GM11168 (cell line): ENCODE results near the gene GRIK4.

ENCODE experiments used
- in situ Hi-C: fragments of 300-500 bp; cut with MboI; formaldehyde crosslinking; loops from one replicate; pipeline ENCODE4 v1.12.0; 2022; ENCODE audit warnings: low sequenced_read_pairs; ENCODE audit not compliant: unreplicated experiment

The GRIK4 gene

DNA sequence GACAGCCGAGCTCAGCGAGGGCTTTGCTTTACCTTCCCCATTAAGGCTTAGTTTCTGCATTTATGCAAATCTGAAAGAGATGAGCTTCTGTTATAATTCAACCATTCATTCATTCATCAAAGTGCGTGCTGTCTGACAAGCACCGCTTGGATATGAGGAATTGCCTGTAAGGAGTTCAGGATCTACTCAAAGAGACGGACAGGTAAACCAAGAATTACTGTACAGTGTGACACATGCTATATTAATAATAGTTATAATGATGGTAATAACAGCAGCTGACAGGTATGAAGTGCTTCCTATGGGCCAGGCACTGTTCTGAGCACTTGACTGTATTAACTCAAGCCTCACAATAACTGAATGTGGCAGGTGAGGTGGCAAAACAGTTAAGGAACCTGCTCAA is 402.5 kb downstream of the GRIK4 start:
- in situ Hi-C loops, result no loop called here

DNA sequence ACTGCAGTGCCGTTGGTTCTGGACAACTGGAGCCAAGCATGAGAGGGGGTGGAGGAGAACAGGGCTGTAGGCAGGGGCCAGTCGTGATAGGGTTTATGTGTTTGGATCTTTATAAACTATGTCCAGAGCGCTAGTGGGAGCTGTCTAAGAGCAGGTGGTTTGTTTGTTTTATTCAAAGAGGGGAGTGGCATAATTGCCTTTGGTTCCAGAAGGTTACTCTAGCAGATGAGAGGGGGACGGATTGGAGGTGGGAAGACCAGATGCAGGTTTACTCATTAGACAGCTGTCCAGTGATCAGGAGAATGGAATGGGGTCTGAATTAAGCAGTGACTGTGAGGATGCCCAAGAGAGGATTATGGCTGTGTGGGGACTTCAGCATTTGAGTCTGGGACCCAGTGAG is 403.1 kb downstream of the GRIK4 start:
- in situ Hi-C loops, result no loop called here

DNA sequence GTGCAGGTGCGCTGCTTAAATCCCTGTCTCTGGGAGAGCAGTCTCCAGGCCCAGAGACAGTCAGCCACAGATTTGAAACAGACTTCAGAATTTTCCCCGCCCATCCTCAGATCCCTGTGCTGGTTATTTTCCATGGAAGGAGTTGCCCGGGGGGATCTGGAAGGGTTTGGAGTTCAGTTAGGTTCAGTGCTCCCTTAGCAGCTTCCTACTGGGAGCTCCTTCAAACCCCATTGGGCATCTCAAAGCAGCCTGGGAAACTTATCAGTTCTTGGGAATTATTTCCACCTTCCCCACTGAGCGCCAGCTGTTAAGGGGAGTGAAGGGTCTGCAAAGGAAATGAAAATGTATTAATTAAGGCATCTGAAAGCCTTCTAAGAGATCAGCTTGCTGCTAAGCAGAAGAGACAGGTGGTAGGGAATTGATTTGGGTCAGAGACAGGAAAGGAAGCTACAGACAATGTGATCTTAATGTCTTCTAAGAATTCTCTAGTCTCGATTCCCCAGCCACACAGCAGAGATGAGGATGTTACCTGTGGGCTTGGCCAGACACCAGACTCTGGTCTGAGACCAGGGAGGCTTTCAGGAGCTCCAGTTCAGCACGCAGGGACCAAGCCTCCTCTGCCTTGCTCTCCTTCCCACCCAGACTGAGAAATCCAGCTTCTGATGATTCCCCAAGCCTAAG is 406.2 kb downstream of the GRIK4 start:
- in situ Hi-C loops, result no loop called here

DNA sequence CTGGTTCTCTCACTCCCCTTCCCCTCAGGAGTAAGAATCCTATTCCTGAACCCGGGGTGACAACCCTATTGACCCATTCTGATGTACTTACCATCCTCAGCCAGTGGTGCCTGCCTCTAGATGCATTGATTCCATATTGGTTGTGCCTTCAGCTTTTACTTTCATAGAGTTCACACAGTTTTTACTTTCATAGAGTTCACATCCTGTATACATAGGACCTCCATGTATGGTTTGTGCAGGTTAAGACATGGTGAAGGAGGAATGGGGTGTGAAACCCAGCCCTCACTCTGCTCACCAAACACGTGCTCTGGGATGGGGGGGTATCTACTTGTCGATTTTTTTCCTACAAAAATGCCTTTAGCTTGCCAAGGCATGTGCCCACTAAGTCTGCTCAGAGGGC is 406.7 kb downstream of the GRIK4 start:
- in situ Hi-C loops, result no loop called here

DNA sequence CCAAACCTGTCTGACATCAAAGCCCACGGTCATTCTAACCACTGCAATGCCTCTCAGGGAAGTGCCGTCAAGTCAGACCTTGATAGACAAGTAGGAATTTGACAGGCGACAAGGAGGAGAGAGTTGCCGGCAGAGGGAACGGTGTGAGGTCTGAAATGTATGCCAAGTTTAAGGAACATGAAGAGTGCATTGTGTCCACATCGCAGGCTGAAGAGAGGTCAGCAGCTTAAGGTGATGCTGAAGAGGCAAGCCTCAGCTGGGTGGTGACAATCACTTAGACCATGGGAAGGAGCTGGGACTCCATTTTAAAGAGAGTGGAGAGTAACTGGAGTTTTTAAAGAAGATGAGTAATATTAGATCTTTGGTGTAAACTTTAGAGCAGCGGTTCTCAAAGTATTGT is 407.5 kb downstream of the GRIK4 start:
- in situ Hi-C loops, result no loop called here

DNA sequence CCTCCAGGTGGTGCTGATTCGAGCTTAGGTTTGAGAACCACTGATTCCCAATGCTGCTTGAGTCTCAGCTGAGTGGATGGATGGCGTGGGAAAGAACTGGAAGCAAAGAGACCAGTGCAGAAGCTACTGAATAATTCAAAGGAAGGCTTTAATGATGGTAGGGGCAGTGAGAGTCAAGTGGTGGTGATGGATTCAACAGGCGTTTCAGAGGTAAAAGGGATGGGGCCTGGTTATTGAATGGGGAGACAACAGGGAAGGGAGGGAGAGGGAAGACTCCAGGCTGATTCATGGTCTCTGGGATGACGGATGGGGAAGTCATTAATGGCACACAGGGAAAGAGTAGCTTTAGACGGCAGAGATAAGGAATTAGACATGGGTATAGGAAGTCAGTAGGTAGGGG is 408.0 kb downstream of the GRIK4 start:
- in situ Hi-C loops, result no loop called here

DNA sequence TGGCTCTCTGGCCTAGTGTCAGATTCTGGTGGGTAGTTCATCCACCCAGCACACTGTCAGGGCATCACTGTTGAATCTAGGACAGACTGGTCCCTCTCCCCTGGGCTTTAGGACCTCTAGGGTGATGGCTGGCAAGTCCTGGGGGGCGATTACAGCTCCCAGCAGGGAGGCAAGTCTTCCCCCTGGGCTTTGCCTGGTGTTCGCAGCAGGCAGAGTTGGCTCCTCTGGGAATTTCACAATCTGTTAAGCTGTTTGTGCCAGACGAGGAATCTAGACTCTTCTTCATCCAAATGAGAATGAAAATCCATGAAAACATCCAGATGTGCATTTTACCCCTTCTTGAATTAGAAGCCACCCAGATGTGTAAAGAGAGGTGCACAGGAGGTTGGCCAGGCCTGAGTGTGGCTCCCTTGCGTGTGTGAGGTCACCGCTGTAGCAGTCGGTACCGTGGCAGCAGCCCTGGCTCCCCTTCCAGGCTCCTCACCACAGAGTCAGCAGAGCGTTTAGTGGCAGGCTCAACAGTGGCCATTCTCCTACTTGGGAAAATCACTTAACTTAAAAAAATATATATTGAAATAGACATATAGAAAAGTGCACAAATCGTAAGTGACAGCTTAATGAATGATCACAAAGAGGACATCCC is 412.4 kb downstream of the GRIK4 start:
- in situ Hi-C loops, result no loop called here

DNA sequence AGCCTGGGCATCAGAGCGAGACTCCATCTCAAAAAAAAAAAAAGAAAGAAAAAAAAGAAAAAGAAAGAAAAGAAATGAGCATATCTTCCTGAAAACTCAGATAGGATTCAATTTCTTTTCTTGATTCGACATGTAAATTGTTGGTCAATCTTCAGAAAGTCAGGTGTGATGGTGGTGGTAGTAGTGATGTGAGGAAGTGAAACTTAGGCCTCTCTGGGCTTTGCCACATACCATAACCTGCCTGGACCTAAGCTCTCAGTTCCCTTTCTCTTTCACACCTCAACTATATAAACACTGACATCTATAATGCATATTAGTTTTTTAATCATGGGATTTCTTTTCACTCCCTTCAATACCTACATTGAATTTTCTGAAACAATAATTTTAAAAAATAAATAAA is 414.4 kb downstream of the GRIK4 start:
- in situ Hi-C loops, result no loop called here

DNA sequence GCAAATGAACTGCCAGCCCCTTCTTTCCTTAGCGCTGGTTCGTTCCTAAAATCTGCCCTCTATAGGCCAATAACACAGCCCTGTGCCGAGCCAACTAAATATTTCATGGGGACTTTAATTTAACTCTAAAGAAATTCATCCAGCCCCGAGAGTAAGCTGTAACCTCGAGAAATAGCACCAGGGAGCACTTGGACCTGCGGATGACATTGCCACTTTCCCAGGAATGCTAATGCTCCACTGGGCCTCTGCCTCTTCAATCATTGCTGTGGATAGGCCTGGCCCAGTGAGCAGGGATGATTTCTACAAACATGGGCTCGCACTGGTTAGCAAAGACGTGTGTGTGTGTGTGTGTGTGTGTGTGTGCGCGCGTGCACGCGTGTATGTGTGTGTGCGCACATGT is 417.1 kb downstream of the GRIK4 start:
- in situ Hi-C loops, result no loop called here

GRCh38 chr11:120929090-120929489 is 417.5 kb downstream of the GRIK4 start:
- in situ Hi-C loops, result no loop called here

DNA sequence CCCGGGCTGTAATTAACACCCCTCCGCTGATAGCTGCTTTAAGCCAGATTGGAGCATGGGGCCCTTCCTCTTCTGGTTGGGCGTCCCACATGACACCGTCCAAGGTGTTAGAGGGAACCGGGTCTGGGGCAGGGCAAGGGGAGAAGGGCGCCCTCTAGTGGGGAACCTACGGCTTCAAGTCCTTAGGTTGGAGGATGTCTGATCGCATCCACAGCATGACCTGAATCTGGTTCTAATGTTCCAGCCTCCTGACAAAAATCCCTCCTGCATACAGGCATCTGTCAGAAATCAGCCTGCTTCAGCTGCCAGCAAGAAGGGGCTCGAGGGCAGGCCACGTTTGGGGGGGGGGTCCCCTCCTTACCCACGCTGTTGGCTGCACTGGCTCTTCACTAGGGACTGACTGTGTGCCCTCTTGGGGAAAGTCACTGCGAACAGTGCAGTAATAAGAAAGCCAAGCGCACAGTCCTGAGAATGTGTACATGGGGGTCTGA is 418.2 kb downstream of the GRIK4 start:
- in situ Hi-C loops, result no loop called here

GRCh38 chr11:120931057-120931779 is 419.7 kb downstream of the GRIK4 start:
- in situ Hi-C loops, result no loop called here

GRCh38 chr11:120932305-120932915 is 420.9 kb downstream of the GRIK4 start:
- in situ Hi-C loops, result no loop called here

- in situ Hi-C loops, result no loop called here
Measured at GRCh38 chr11:120936356-120936755, 424.8 kb downstream of the GRIK4 start.

- in situ Hi-C loops, result no loop called here
Measured at GRCh38 chr11:120937501-120937900, 426.0 kb downstream of the GRIK4 start.

DNA sequence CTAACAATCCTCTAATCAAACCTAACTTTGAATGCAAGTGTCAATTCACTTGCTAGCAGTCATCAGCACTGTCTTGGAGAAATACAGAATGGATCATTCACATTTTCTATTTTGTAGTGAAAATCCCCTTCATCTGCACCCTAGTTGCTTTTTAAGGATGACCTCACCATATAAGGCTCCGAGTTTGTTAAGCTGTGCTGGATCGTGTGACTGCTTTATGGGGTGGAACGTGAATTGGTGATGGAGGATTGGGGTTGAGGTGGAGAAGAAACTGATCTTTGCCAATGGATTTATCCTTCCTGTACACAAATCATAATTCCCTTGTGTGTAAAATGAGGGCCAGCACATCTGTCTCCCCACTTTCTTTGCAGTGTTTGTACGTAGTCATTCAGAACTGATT is 426.7 kb downstream of the GRIK4 start:
- in situ Hi-C loops, result no loop called here

DNA sequence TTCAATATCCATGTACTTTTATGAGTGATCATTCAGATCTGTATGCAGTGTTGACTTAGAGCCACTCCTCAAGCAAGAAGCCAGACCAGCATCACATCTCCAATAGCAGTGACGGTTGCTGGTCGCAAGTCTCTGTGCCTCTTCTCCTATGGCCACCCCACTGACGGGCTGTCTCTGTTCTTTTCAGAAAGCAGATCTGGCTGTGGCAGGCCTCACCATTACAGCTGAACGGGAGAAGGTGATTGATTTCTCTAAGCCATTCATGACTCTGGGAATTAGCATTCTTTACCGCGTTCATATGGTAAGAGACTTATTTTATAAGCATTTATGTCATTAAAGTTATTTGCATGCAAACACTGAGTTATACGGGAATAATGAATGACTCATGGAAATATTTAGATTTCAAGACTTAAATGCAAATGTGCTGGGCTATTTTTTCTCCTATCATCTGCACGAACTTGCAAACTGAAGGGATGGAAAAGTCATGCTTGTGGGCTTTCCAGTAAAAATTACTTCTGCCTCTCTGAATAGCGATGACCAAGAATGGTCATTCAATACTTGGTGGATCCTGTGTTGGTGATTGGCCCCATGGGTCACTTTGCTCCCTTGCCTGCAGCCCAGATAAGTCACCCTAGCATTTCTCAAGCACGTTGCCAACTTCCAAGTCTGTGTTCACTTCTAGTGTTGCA is 428.8 kb downstream of the GRIK4 start:
- in situ Hi-C loops, result loop anchor here (10.0 kb wide), 1 partner anchor 426 kb away; the partner anchor contains the start of gene GRIK4

DNA sequence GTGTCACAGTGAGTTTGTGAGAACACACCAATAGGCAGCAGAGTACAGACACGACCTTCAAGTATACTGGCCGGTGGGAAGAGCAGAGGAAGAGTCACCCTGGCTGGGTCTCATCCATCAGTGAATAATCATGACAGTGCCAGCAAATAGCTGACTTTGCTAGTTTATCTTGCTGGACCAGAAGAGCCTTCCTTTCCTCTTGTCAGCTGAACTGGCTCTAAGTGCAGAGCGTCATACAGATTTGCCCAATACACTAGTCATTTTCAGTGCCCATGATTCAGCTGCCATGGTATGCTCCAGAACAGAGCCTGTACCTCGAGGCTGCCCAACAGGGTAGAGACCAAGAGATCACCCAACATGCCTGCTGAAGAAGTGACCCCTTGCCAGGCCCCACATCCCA is 429.5 kb downstream of the GRIK4 start:
- in situ Hi-C loops, result loop anchor here (10.0 kb wide), 1 partner anchor 426 kb away; the partner anchor contains the start of gene GRIK4

DNA sequence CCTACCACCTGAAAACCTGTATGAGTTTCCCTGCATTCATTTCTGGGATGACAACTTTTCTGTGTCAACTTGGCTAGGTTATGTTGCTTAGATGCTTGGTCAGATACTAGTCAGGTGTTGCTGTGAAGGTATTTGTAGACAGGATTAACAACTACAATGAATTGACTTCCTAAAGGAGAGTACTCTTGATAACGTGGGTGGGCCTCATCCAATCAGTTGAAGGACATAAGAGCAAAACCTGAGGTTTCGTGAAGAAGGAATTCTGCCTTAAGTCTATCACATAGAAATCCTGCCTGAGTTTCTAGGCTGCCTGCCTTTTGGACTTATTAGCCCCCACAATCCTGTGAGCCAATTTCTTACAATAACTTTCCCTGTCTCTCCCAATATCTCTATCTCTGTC is 431.2 kb downstream of the GRIK4 start:
- in situ Hi-C loops, result loop anchor here (10.0 kb wide), 1 partner anchor 428 kb away; the partner anchor contains the start of gene GRIK4

DNA sequence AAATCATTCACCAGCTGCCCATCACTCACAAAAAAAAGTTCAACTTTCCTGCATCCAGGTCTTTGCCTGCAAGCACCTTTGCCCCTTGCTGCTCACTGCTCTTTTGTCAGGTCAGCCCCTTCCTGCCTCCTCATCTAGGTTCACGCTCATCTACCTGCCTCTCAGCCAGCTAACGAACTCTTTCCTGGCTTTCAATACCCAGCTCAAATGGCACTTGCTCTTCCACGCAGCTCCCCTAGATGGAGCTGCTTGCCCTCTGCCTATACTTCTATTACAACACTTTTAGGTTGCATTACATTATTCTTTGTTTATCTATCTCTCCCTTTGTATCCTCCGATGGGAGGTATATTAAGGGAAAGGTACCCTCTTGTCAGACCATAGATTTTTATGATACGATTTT is 433.5 kb downstream of the GRIK4 start:
- in situ Hi-C loops, result loop anchor here (10.0 kb wide), 1 partner anchor 430 kb away; the partner anchor contains the start of gene GRIK4
